ENCODE measurements around the gene THYN1. TPM values are rescaled to one million over a fixed set of nuclear protein-coding genes. Genes with fewer than 3 reads are reported as not detected.

THYN1 gene
- polyA plus RNA-seq, 3 donors, result 36.4 to 65.7 (median 57.6) TPM

GRCh38 chr11:134224710-134225664, 28.2 kb downstream of the THYN1 start:
- Histone ChIP-seq H3K9me3 (replicated peaks in 1 of 2; ENCODE audit: control insufficient read depth in 1 of 2, insufficient read depth in 1 of 2, low read length in 2 of 2) (no peaks in the 10 kb centered on the region), H3K4me1 (ENCODE audit: control insufficient read depth in 1 of 2, insufficient read depth in 2 of 2, low read length in 2 of 2) (peaks cover 23 to 38% of the 10 kb centered on the region in 2 donors), H3K36me3 (replicated peaks in 1 of 2; ENCODE audit: control insufficient read depth in 1 of 2, insufficient read depth in 2 of 2, low read length in 2 of 2) (peaks cover 3 to 21% of the 10 kb centered on the region in 2 donors), H3K4me2 (replicated peaks; ENCODE audit: extremely low read depth, low read length, poor library complexity, severe bottlenecking) (peak overlapping the region; percentile 76), H2AFZ (ENCODE audit: insufficient read depth, low read depth, low read length, poor library complexity, severe bottlenecking) (peak overlapping the region; percentile 87), H3K79me2 (ENCODE audit: insufficient read depth, low read length) (peaks cover 85% of the 10 kb centered on the region), H3K4me3 (replicated peaks in 1 of 3; ENCODE audit: low read depth in 2 of 3, low read length in 3 of 3) (peak overlapping the region; percentile 65 to 86 (median 86)), H4K20me1 (ENCODE audit: insufficient read depth, low read length) (peaks cover 49% of the 10 kb centered on the region), H3K9ac (ENCODE audit: insufficient read depth, low read length, poor library complexity, severe bottlenecking) (peak overlapping the region; percentile 83), H3K27me3 (ENCODE audit: control insufficient read depth in 2 of 2, insufficient read depth in 2 of 2, low read length in 2 of 2) (no peaks in the 10 kb centered on the region), H3K27ac (ENCODE audit: low read depth in 1 of 2, low read length in 2 of 2) (peak overlapping the region; percentile 7 to 96)
- H3K27me3 Mint-ChIP-seq (ENCODE audit: low read depth in 3 of 3), result peaks cover 0 to 1% (median 0%) of the 10 kb centered on the region in 3 donors
- H3K4me1 Mint-ChIP-seq, result peaks cover 54% of the 10 kb centered on the region
- WGBS (ENCODE audit: insufficient coverage), result under 1% methylated on average over 88 of the region's 93 CpGs
- TF ChIP-seq, protein P1, sequence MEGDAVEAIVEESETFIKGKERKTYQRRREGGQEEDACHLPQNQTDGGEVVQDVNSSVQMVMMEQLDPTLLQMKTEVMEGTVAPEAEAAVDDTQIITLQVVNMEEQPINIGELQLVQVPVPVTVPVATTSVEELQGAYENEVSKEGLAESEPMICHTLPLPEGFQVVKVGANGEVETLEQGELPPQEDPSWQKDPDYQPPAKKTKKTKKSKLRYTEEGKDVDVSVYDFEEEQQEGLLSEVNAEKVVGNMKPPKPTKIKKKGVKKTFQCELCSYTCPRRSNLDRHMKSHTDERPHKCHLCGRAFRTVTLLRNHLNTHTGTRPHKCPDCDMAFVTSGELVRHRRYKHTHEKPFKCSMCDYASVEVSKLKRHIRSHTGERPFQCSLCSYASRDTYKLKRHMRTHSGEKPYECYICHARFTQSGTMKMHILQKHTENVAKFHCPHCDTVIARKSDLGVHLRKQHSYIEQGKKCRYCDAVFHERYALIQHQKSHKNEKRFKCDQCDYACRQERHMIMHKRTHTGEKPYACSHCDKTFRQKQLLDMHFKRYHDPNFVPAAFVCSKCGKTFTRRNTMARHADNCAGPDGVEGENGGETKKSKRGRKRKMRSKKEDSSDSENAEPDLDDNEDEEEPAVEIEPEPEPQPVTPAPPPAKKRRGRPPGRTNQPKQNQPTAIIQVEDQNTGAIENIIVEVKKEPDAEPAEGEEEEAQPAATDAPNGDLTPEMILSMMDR (IDR thresholded peaks at IDR 0.05), result no peak
- peak overlapping the region; percentile 60 to 86 (median 82) for H3K27ac Mint-ChIP-seq
- peaks cover 0 to 2% (median 0%) of the 10 kb centered on the region in 7 donors for H3K9me3 Mint-ChIP-seq
- peak overlapping the region; percentile 94 to 96 for H3K4me3 Mint-ChIP-seq
- intact Hi-C loops (cut with micrococcal nuclease), result loop anchor here in 1 of 2 donors (1.0 kb wide), 1 partner anchor 29 kb away; no protein-coding TSS in a partner anchor
- H3K36me3 Mint-ChIP-seq, result peaks cover 22 to 23% of the 10 kb centered on the region in 2 donors
- DNase-seq, result peak; percentile 8 to 37 (median 13)

GRCh38 chr11:134223836-134224709, 29.1 kb downstream of the THYN1 start, which contains the start of the genes NCAPD3 and VPS26B:
NCAPD3 (minus strand) TSS chr11:134223967; CDS start chr11:134223926, 41 bp downstream.
VPS26B (plus strand) TSS chr11:134224671; CDS start chr11:134225123, 452 bp downstream.
- Histone ChIP-seq H2AFZ (ENCODE audit: insufficient read depth, low read depth, low read length, poor library complexity, severe bottlenecking) (peak within 1 kb of the TSS; percentile 87), H3K27me3 (ENCODE audit: control insufficient read depth in 2 of 2, insufficient read depth in 2 of 2, low read length in 2 of 2) (no peaks in the 10 kb centered on the region), H3K79me2 (ENCODE audit: insufficient read depth, low read length) (peaks cover 78% of the 10 kb centered on the region), H3K4me1 (ENCODE audit: control insufficient read depth in 1 of 2, insufficient read depth in 2 of 2, low read length in 2 of 2) (peaks cover 23 to 38% of the 10 kb centered on the region in 2 donors), H3K4me3 (replicated peaks in 1 of 3; ENCODE audit: low read depth in 2 of 3, low read length in 3 of 3) (peak within 1 kb of the TSS; percentile 86 to 98 (median 86)), H3K4me2 (replicated peaks; ENCODE audit: extremely low read depth, low read length, poor library complexity, severe bottlenecking) (peak within 1 kb of the TSS; percentile 76), H3K9ac (ENCODE audit: insufficient read depth, low read length, poor library complexity, severe bottlenecking) (peak within 1 kb of the TSS; percentile 83), H3K27ac (ENCODE audit: low read depth in 1 of 2, low read length in 2 of 2) (peak within 1 kb of the TSS; percentile 95 to 96), H3K36me3 (replicated peaks in 1 of 2; ENCODE audit: control insufficient read depth in 1 of 2, insufficient read depth in 2 of 2, low read length in 2 of 2) (peaks cover 5 to 23% of the 10 kb centered on the region in 2 donors), H4K20me1 (ENCODE audit: insufficient read depth, low read length) (peaks cover 40% of the 10 kb centered on the region), H3K9me3 (replicated peaks in 1 of 2; ENCODE audit: control insufficient read depth in 1 of 2, insufficient read depth in 1 of 2, low read length in 2 of 2) (no peaks in the 10 kb centered on the region)
- intact Hi-C loops (cut with micrococcal nuclease), result no loop called here
- Mint-ChIP-seq H3K27ac (peak within 1 kb of the TSS; percentile 90 to 97 (median 95)), H3K4me3 (peak within 1 kb of the TSS; percentile 94 to 96), H3K27me3 (ENCODE audit: low read depth in 3 of 3) (peaks cover 0 to 1% (median 0%) of the 10 kb centered on the region in 3 donors), H3K4me1 (peaks cover 47% of the 10 kb centered on the region), H3K36me3 (peaks cover 21% of the 10 kb centered on the region in 2 donors), H3K9me3 (peaks cover 0 to 2% (median 0%) of the 10 kb centered on the region in 7 donors)
- DNase-seq, result peak; percentile 95 to 96 (median 95)
- TF ChIP-seq, protein P1 (IDR thresholded peaks at IDR 0.05), result no peak
- WGBS (ENCODE audit: insufficient coverage), result under 1% methylated on average over 89 of the region's 89 CpGs
